Suppressor macrophage treated with lipopolysaccharide for 1 hour (primary cell): Measurements from ENCODE around the gene NBPF1.
A peak's percentile ranks its signal among the peaks of the same experiment; 100 is the strongest.
"Not testable (repeated sequence)": the region's sequence is repeated elsewhere in the genome, so short reads cannot be mapped to it uniquely, and the experiment has no call there.

ENCODE experiments used
- DNase-seq, 3 donors: peaks; one replicate each; pipeline ENCODE4 v3.0.0-alpha.2; 2020 to 2022

The NBPF1 gene

GRCh38 chr1:16621681-16622315, 8.4 kb upstream of the NBPF1 start:
- DNase-seq = not testable (repeated sequence)

- DNase-seq = no peak
These were observed 7.9 kb upstream of the NBPF1 start for GRCh38 chr1:16621300-16621658.

- not testable (repeated sequence) for DNase-seq
These were observed 6.6 kb upstream of the NBPF1 start for GRCh38 chr1:16619803-16620501.

- DNase-seq = no peak
These were observed 5.4 kb upstream of the NBPF1 start for GRCh38 chr1:16618719-16619118.

GRCh38 chr1:16617778-16618580, 4.6 kb upstream of the NBPF1 start:
- DNase-seq = no peak

- DNase-seq = no peak
These were observed 3.8 kb upstream of the NBPF1 start for GRCh38 chr1:16617114-16617631.

GRCh38 chr1:16615253-16616252, 2.2 kb upstream of the NBPF1 start:
- DNase-seq = no peak

- DNase-seq = no peak
These were observed 1.2 kb upstream of the NBPF1 start for GRCh38 chr1:16614361-16615252.

GRCh38 chr1:16612332-16613172, 812 bp downstream of the NBPF1 start:
- DNase-seq = peak; percentile 81 to 88 (median 87)

- not testable (repeated sequence) for DNase-seq
These were observed 1.4 kb downstream of the NBPF1 start for GRCh38 chr1:16611981-16612331.

GRCh38 chr1:16611164-16611563, 2.2 kb downstream of the NBPF1 start:
- not testable (repeated sequence) for DNase-seq

GRCh38 chr1:16610553-16610952, 2.8 kb downstream of the NBPF1 start:
- DNase-seq = not testable (repeated sequence)

GRCh38 chr1:16609761-16610160, 3.6 kb downstream of the NBPF1 start:
- not testable (repeated sequence) for DNase-seq

- DNase-seq = no peak
These were observed 4.4 kb downstream of the NBPF1 start for GRCh38 chr1:16608838-16609560.

- not testable (repeated sequence) for DNase-seq
These were observed 5.2 kb downstream of the NBPF1 start for GRCh38 chr1:16607853-16608815.

- no peak for DNase-seq
These were observed 5.9 kb downstream of the NBPF1 start for GRCh38 chr1:16607433-16607851.

GRCh38 chr1:16606666-16607432, 6.5 kb downstream of the NBPF1 start:
- DNase-seq = not testable (repeated sequence)
